GM21367 (cell line): Measurements from ENCODE around the gene COL6A3.
"Not testable (repeated sequence)": the region's sequence is repeated elsewhere in the genome, so short reads cannot be mapped to it uniquely, and the experiment has no call there.

Experiments
- ATAC-seq: cut with Tn5 transposase; IDR thresholded peaks from one replicate; pipeline ENCODE4 v1.9.1; 2021; ENCODE audit not compliant: unreplicated experiment

Gene COL6A3

DNA sequence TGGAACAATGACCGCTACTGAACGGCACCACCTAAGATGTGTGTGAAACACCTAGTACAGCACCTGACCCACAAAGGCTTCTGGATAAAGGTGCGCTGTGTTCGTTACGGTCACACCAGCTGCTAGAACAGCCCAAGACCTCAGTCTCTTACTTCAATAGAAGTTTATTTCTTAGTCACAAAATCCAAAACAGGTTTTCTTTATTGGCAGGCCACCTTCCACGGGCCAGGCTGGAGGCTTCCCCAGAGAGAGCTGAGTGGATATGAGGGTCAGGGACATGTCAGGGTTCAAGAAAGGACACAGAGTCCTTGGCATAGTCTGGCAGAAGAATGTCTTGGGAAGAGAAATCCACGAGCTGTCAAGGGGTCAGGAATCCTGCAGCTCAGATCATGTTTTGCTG is 92.2 kb downstream of the COL6A3 start:
- ATAC-seq, result no peak

DNA sequence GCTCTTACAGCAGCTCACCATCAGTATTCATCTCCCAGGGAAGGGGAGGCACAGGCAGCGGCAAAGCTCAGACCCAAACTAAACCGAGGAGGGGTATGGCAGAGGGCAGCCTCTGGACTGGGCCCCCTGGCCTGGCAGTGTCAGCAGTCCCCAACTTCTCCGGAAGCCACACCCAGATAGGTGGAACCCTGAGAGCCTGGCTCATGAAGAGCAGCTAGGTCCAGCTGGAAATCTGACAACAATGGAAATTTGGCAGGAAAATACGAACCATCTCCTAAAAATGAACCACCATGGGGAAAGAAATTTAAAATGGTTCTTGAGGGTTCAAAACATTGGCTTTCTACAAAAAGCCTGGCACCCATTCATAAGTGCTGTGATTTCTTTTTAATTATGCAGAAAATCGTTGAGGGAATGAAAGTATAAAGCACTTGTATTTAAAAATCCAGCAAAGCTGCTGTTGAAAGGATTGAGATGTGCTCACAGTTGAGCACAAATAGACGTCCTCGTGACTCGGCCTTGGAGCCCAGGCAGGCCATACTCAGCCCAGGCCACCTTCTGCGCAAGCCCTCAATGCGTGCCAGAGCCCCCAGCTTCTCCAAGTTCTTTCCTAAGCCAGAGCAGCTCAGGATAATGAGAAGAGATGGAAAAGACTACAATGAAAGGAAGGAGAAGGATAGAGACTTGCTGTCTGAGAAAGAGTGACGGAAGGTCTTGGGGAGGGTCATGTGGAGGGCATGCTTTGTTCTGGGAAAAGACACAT is 93.0 kb downstream of the COL6A3 start:
- no peak for ATAC-seq

DNA sequence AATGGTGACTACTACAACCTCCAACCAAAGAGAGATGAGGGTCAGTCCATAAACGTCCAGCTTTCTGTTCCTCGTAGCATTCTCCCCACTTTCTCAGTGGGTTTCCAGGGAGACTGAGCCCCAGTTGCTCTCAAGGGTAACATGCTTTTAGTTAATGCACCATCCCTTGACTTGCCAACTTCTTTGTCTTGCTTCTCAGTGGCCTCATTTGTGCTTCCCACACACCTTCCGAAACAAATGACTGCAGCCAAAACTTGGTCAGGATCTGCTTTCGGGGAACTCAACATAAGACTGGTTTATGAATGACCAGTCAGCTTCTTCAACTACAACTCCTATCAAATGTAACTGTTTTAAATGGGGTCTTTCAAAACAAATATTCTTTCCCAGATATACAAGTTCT is 94.1 kb downstream of the COL6A3 start:
- ATAC-seq, result no peak

DNA sequence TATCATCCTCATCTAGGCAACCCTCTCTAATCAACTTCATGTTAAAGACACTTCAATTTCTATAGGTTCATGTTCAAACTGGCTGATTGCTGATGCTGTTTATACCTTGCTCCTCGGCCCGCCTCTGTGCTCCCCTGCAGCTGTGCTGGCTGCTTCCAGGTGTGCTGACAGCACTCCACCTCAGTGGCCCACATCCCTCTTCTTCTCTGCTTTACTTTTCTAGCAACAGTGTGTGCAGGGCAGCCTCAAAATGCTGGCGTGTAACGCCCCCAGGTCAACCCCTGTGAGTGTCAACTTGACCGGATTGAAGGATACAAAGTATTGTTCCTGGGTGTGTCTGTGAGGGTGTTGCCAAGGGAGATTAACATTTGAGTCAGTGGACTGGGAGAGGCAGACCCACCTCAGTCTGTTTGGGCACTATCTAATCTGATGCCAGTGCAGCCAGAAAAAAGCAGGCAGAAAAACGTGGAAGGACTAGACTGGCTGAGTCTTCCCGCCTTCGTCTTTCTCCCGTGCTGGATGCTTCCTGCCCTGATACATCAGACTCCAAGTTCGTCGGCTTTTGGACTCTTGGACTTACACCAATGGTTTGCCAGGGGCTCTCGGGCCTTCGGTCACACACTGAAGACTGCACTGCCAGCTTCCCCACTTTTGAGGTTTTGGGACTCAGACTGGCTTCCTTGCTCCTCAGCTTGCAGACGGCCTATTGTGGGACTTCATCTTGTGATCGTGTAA is 94.7 kb downstream of the COL6A3 start:
- no peak for ATAC-seq

DNA sequence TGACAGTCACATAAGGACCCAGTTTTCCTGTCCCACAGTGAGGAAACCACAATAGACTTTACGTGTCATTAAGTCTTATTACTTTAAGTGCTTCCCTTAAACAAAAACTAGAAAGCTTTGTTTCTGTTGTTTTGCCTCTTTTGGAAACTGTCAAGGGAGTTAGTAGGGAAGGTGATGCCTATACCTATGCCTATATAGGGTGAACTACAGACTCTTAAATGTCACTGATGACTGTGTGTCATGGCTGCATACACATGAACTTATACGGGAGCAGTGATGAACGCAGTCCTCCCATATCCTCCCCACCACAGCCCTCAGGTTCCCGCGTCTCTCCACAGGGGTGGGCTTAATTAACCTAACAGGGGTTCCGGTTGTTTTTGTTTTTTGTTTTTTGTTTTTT is 97.6 kb downstream of the COL6A3 start:
- ATAC-seq, result no peak

DNA sequence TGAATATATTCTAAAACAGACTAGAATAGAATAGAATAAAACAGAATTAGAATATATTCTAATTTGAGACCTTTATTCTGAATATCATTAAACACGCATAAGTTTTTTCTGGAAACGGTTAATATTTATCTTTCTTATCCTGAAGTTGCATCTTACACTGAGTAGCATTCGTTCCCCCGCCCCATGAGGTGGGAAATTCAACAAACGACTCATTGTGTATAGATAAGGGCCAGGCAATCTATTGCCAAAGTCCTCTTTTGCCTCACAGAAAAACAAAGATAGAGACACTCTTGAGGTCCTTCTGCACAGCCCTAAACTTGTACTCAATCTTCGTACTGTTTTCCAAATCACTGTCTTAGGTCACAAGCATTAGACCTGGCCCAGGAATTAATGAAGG is 98.1 kb downstream of the COL6A3 start:
- no peak for ATAC-seq

DNA sequence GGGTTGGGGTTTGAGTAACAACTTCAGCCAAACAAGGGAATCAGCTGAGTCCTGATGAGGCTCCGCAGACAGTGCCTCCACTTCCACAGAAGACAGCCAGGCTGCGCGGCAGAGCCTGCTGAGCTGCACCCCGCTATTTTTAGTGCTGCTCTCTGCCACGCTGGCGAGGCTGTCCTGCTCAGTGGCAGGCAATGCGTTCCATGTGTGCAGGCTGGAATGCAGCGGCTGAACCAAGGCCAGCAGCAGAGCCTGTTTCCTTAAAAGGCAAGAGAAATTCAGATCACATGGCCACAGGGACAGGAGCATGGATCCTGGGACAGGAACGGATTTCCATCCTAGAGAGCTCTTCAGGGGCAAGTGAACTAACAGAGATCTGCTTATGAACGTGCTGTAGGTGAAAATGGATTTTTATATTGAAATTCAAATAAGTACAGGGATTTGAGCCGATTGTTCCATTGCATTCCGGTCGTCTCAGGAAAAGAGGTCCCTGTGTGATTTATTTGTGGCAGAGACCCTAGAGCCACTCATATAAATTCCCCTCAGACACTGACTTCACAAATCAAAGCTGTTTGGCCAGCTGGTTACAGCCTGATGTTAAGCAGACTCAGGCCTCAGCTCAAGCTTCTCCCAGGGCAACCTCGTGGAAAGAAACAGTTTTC is 98.7 kb downstream of the COL6A3 start:
- ATAC-seq, result no peak

DNA sequence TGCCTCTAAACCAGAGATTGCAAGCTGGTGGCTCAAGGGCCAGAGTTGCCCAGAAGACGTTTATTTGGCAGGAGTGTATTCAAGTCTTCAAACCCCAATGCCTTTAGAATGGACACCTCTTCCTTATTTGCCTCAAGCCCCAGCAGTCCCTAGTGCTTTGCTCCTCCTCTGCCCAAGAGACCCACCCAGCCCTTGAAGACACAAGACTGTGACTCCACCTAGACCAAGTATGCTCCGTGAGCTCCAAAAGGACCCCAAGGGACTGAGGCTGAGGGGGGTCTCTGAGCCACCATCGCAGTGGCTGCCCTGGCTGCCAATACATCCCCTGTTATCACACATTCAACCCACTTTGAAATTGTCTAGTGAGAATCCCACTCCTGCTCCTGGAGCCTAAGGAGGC is 99.3 kb downstream of the COL6A3 start:
- no peak for ATAC-seq

DNA sequence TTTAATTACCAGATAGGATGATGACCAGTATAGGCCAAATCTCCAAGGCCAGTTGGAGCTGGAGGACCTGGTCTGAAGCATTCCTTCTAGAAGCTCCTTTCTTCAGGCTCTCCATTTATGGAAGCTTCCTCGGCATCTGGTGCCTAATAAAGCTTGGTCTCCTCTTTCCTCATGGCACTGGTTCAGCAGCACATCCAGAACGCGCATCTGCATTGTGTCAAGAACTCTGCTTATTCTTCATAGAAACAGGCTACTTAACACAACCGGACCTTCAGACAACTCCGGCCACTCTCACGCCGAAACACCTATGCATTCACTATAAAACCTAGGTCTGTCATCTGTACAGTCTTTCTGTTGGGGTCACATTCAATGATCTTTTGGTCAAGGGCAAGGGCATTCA is 99.8 kb downstream of the COL6A3 start:
- ATAC-seq, result no peak

DNA sequence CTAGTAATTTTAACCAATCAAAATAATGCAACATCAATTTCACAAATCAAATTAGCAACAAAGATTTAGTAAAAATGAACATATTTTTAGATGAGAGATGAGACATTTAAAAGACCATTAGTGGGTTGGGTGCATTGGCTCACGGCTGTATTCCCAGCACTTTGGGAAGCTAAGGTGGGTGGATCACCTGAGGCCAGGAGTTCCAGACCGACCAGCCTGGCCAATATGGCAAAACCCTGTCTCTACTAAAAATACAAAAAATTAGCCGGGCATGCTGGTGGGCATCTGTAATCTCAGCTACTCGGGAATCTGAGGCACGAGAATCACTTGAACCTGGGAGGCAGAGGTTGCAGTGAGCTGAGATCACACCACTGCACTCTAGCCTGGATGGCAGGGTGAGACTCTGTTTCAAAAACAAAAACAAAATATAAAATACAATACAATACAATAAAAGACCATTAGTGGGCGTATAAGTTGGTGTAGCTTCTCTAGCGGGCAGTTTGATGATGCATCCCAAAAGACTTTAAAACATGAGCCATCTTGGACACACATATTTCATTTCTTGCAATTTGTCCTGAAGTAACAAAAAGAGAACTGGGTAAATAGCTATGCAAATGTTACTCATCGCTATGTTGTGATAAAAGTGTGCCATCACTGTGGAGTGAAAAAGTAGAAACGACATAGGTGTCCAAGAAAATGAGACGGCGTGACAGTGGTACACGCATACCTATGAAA is 101.8 kb downstream of the COL6A3 start:
- no peak for ATAC-seq

DNA sequence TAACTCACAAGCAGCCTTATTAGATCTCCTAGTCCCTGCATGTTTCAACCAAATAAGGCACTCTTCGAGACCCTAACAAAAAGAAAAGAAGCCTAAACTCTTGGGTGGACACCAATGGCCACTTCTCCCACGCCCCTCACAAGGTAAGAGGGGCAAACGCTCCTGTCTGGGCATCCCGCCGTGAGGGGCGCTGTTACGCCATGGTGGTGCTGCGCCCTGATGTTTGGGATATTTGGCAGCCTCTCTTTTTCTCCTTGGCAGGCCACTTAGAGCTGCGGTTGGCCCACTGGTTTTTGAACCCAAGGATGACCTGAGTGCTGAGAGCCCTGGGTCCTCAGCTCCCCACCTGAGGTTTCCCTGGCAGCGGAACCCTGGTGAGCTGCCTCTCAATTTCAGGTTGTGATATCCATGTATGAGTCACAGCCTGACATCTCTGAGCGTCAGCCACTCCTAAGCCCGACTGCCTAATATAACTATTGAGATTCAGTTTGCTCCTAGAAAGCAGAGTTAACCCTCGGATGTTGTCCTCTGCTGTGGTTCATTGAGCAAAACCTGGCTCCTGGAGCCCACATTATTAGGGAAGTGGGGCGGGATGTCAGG is 103.3 kb downstream of the COL6A3 start:
- no peak for ATAC-seq

DNA sequence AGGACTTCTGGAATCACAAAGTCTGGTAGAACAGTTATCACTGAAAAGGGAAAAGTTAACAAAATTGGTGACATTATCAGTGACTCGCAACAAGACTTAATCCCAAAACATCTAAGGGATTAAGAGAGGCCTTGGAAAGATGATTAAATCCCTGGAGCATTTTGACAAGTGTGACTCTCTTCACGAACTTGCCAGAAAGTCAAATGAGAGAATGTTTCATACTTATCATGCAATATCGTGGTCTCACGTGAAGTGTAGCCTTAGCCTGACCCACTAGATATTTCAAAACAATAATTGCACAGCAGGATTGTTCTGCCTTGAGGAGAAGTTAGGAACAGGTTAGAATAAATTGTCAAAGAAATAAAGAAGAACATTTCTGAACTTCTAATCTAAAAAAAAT is 104.5 kb downstream of the COL6A3 start:
- no peak for ATAC-seq

DNA sequence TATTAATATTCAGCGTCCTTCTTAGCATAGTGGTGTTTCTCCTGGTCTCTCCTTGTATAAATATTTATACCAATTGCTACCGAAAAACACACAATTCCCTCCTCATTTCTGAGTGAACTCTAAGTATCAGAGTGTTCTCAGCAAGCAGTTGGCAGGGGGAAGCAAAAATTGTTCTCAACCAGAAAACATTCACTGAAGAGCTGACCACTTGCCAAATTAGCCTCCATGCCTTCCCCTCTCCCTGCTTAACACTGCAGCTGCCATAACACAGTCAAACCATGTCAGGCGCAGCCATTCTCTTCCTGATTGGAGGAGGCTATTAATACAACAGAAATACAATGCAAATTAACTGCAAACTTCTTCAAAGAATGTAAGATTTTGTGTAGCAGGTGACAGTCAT is 105.0 kb downstream of the COL6A3 start:
- no peak for ATAC-seq

DNA sequence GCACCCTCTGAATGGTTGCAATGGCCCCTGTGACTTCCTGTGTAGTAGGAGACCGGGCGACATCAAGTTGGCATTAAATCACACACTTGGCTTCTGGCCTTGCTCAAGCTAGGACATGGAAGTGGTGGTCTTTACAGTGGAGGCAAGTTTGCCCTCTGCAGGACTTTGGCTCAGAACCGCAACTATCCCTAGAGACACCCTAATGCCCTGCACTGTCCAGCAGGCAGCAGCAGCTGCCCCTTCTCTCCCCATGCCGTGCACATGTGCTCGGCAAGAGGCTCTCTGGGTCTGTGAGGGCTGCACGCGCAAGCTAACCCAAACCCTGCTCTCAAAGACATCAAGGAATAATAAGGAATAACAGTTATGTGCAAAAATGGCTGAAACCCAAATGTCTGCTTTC is 106.5 kb downstream of the COL6A3 start:
- ATAC-seq, result no peak

DNA sequence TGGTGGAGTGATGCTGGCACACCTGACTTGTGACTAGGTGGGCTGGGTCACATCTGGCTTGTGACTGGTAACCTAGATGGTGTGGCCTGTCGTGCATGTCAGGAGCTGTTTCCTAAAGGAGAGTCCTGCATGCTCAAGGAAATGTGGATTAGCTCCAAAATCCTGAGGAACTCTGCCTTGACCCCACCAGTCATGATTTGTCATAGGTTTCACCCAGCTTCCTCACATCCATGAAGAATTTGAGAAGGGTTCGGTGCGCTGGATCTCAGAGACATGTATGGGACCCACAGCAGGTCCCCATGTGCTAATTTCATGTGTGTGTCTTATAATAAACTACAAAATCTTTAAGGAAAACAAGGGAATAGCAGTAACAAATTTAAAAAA is 107.2 kb downstream of the COL6A3 start:
- ATAC-seq, result no peak

DNA sequence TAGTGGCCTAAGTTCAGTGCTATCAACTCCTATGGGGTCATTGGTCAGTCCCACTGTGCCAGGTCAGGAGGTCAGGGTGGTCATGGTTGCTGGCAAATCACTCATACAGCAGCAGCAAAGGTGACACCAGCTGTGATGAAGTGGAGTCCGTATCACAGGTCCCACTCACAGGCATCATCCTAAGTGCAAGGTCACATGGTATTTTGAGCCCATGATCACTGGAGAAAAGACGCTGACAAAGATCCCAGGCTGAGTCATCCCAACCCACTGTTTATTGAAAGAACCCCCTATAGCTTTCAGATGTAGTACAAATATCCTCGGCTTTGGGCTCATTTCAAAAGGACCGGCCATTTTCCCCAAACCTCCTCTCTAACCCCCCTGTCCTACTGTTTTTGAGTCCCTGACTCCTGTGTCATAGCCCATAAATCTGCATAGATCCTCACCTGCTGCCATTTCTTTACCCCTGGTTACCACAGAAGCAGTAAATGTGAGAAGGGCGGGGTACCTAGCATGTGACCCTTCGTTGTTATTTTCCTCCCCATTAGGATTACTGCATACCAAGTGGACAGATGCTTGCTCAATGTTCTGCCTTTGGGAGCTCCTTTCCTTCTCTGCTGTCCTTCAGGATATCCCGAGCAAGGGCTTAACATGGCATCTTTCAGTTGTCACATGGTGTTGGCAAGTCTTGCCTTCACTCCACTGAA is 107.7 kb downstream of the COL6A3 start:
- no peak for ATAC-seq

DNA sequence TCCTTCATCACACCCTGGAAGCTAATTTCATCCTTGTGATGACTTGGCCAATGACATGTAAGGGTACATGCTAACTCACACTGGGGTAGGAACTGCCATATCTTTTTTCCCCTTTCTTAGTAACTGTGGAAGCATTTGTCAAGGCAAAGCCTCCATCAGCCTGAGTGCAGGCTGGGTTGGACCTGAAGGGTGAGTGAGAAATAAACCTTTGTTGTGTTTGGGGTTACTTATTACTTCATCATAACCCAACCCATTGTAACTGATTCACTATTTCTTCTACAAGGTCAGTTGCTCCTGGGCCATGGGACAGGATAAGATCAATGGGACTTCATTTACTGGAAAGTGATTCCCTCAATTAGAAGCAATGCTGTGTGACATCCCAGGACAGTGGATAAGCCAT is 108.4 kb downstream of the COL6A3 start:
- ATAC-seq, result no peak

DNA sequence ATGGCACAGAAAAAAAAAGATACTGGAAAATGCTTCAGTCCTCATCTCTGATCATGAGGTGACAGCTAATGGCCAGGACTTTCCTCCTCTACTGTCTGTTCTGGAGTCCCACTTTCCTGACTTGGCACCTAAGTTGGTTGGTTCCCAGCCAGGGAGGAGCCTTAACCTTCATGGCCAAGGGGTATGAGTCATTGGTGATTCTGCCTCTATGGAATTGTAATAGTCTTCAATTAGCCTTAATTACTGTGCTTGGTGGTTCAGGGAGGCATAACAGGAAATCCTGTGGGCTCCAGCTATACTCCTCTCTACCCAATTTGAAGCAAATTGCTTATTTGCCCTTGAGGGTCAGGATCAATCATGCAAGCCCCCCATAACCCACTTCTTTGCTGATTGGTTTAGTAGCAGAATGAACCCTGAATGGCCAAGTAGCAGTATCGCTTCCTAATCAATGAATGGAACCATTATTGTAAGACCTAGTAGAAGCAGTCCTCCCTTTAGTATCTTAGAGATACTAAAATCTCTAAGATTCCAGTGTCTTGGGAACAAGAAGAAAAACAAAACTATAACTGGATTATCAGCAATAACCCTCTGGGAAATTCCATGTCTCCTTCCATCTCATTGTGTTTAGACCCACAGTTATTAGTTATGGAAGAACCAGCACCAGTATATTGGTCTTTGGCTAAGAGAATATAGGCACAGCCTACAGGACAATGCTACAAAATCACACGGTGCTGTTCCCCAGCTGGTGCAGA is 109.0 kb downstream of the COL6A3 start:
- no peak for ATAC-seq

DNA sequence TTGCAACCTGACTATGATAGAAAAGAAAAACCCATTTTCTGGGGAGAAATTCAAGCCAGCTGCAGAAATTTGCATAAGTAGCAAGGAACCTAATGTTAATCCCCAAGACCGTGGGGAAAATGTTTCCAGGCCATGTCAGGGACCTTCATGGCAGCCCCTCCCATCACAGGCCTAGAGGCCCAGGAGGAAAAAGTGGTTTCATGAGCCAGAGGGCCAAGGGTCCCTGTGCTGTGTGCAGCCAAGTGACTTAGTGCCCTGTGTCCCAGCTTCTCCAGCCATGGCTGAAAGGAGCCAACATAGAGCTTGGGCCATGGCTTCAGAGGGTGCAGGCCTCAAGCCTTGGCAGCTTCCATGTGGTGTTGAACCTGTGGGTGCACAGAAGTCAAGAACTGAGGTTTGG is 110.7 kb downstream of the COL6A3 start:
- not testable (repeated sequence) for ATAC-seq

DNA sequence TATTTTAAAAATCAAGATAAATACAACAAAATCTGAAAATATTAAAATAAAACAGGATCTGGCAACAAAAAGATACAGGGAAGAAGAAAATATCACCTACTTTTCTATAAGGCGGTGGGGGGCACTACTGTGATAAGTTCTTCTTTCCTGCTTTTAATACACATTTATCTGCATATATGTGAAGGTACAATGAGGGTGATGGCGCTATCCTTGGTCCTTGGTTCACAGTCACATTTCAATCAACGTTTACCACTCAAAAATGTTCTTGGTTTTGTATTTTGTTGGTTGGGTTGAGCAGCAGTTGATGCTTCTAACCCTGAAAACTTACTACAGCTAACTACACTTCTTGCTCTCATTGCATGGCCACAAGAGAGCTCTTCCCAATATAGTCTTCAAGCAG is 112.4 kb downstream of the COL6A3 start:
- no peak for ATAC-seq
